T-helper 22 cell (primary cell): Measurements from ENCODE around the gene TSPAN32.
"Not testable (repeated sequence)": the region's sequence is repeated elsewhere in the genome, so short reads cannot be mapped to it uniquely, and the experiment has no call there.

Experiments
- DNase-seq: peaks from one replicate; pipeline ENCODE4 v3.0.0-alpha.2; 2020; ENCODE audit warnings: low read depth

TSPAN32 gene

DNA sequence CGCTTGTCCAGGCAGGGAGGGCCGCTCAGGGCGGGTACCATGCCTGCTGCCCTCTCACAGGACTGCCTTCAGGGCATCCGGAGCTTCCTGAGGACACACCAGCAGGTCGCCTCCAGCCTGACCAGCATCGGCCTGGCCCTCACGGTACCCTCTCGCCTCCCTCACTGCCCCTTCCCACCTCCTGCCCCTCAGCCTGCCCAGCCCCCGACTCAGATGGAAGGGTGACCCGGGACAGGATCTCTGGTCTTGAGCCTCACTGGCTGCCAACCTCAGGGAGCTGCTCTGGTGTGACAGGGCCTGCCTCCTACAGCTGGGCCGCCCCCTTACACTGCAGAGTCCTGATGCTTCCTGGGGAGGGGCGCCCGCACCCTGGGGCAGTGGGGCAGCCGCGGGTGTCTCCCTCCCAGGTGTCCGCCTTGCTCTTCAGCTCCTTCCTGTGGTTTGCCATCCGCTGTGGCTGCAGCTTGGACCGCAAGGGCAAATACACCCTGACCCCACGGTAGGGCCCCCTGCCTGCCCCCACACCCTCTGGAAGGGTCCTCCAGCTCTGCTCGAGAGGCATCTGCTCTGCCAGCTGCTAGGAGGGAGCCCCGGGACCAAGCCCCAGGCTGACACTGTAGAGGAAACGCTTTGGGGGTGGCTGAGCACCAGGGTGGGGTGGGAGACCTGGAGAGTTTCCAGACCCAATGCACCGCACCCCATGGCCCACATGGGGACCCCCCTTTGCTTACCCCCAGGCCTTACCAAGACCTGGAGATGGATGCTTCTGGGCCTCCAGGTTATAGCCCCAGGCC is 14.6 kb downstream of the TSPAN32 start:
- DNase-seq = no peak

DNA sequence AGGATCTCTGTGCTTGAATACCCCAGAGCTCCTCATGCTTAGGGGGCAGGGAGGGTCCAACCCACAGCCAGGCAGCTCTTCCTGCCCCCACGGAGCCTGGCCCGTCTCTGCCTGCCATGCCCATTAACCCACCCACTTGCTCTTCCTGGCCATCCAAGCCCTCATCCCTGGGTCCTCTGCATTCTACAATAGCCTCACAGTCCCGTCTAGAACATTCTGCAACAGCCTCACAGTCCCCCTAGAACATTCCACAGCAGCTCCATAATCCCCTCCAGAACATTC is 15.1 kb downstream of the TSPAN32 start:
- DNase-seq = no peak

DNA sequence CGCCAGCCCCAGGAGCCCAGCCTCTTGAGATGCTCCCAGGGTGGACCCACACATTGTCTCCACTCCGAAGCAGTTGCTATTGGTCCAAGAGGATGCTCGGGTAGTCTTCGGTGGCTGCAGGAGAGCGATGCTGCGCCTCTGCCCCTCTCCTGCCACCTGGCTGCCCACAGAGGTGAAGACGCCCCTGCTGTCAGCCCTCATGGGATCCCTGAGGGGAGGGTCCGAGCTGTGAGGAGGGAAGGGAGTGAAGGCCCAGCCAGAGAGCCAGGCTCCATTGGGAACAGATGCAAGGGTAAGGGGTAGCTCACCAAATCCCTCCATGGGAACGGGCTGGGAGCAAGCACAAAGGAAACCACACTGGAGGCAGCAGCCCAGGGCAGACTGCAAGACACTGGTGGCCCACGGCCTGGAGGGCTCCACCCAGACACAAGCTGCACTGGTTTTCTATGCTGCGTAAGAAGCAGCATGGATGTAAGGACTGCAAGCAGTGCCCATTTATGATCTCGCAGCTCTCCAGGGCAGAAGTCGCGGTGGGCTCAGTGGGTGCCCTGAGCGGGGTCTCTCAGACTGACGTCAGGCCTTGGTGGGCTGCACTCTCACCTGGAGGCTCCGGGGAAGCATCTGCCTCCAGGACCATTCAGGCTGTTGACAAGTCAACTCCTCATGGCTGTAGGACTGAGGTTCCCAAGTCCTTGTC is 15.7 kb downstream of the TSPAN32 start:
- no peak for DNase-seq

DNA sequence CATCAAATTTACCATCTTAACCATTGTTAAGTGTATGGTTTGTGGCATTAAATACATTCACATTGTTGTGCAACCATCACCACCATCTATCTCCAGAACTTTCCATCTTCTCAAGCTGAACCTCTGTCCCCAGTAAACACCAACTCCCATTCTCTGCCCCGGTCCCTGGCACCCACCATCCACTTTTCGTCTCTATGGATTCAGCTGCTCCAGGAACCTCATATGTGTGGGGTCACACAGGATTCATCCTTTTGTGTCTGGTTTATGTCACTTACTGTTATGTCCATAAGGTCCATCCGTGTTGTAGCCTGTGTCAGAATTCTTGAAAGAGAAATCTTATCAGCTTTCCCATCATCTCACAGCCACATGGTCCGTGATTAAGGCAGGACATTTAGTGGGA is 16.3 kb downstream of the TSPAN32 start:
- no peak for DNase-seq

DNA sequence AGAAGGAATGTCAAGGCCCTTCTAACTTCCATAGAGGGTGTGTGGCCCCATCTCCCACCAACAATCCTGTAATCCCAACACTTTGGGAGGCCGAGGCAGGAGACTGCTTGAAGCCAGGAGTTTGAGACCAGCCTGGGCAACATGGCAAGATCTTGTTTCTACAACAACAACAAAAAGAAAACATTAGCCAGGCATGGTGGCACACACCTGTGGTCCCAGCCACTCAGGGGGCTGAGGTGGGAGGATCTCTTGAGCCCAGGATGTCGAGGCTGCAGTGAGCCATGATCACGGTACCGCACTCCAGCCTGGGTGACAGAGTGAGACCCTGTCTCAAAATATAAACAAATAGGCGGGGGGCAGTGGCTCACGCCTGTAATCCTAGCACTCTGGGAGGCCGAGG is 16.9 kb downstream of the TSPAN32 start:
- DNase-seq = no peak

DNA sequence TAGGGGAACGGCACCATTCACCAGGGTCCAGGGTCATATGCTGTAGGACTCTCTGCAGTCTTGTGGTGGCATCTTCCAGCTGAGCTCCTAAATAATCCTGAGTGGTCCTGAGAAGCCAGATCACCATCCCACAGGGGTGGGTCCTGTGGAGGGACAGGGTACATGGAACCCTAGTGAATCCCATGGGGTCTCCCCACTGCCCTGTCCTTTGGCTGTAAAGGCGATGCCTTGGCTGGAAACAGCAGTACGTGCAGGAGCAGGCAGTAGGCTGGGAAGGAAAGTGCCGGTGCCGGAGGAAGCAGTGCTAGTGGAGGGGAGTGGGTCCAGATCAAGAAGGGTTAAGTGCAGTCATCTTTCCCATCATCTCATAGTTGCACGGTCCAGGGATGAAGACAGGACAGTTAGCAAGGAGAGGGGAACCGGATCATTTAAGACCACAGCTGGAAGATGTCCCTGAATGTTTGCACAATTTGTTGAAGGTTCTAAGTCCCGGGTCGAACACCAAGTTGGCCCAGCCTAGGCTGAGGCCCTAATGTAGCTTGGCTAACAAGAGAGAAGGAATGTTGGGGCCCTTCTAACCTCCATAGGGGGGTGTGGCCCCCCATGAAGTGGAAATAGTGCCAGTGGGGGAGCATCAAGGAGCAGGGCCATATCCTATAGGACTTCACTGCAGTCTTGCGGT is 18.1 kb downstream of the TSPAN32 start:
- no peak for DNase-seq

DNA sequence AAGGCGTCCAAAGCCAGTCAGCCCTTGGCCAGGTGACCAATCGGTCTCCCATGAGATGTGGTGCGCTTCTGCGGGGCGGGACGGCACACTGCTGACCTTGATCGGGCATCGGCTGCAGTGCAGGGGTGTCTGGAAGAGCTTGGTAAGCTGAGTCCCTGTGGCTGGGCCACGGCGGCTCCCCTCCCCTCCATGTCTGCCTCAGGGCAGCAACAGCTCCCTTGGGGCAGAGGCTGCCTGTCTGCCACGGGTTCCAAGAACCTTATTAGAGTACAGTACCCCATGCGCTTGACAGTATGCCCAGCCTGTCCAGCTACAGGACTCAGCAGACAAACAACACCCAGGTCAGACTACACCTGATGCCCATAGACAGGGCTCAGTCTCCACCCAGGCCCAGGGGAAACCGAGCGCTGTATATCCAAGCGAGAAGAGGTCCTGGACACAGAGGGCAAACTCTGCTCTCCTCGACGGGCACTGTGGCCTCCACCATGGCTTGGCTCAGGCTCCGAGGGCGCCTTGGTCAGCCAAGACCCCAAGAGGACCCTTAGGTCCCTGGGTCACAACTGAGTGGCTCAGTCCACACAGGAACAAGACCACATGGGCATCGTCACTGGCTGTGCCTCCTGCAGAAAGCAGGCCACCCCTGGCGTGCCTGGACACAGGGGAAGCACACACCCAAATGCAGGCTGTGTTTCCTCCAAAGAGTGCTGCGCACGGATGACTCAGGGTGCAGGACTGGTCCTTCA is 18.9 kb downstream of the TSPAN32 start:
- DNase-seq = no peak

DNA sequence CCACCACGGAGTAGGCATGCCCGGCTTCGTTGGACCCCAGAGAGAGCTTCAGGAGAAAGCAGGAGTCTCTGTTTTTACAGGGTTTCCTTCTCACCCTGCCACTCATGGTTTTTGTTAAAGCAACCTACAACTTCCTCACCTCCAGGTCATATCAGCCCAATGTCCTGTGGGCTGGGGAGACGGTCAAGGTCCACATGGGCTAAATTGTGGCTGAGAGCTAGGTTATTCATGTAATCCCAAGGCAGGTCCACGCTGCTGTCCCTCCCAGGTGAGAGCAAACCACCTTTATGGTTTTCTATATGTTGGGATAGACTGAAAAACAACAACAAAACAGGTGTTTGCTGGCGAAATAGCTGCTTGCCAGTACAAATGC is 19.5 kb downstream of the TSPAN32 start:
- no peak for DNase-seq

DNA sequence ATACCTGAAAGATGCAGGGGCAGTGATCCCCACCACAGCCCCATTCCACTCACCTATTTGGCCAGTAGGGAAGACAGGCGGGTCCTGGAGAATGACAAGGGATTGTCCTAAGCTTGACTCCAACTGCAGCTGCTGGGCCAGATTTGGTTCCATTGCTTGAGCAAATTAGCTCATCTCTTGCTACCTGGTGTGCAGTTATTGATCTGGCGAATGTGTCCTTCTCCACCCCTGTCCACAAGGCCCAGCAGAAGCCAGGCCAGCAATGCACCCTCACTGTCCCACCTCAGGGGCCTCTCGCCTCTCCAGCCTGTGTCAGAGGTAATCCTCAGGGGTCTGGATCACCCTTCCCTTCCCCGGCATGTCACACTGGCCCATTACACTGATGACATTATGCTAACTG is 23.3 kb downstream of the TSPAN32 start:
- no peak for DNase-seq

DNA sequence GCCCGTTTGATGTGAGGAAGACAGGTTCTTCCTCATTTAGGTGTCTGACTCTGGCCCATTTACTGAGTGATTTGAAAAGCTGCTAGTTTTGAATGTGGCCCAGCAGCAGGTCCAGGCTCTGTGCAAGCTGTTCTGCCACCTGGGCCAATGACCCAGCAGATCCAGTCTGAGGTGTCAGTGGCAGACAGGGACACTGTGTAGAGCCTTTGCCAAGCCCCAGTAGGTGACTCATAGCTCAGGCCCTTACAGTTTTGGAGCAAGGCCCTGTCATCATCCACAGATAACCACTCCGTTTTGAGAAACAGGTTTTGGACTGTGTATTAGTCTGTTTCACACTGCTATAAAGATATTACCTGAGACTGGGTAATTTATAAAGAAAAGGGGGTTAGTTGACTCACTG is 23.9 kb downstream of the TSPAN32 start:
- DNase-seq = no peak

DNA sequence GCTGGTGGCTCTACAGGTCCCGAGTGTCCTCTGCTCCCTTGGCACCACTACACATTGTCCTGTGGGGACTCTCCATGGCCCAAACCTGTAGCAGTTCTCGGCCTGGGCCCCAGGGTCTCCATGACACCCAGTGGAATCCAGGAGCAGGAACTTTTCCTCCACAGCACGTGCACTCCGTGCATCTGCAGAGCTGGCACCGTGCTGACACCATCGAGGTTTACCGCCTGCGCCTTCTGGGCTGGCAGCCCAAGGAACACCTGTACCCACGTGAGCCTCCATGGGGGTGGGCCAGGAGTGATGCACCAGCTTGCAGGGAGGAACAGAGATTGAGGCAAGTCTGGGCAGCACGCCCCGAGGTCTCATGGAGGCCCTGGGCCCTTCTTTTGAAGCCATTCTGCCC is 25.2 kb downstream of the TSPAN32 start:
- no peak for DNase-seq

DNA sequence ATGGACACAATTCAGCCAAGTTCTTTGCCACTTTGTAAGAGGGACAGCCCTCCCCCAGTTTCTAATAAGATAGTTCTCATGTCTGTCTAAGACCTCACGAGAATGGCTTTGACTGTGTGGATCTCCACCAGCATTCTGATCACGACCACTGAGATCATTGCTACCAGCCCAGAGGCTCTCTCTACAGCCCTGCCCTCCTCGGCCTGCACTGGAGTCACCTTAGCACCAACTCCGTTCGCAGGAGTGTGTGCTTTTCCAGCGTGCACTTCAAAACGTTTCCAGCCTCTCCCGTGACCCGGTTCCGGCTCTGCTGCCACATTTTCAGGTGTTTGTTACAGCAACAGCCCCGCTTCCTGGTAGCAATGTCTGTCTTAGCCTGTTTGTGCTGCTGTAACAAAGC is 26.2 kb downstream of the TSPAN32 start:
- no peak for DNase-seq

DNA sequence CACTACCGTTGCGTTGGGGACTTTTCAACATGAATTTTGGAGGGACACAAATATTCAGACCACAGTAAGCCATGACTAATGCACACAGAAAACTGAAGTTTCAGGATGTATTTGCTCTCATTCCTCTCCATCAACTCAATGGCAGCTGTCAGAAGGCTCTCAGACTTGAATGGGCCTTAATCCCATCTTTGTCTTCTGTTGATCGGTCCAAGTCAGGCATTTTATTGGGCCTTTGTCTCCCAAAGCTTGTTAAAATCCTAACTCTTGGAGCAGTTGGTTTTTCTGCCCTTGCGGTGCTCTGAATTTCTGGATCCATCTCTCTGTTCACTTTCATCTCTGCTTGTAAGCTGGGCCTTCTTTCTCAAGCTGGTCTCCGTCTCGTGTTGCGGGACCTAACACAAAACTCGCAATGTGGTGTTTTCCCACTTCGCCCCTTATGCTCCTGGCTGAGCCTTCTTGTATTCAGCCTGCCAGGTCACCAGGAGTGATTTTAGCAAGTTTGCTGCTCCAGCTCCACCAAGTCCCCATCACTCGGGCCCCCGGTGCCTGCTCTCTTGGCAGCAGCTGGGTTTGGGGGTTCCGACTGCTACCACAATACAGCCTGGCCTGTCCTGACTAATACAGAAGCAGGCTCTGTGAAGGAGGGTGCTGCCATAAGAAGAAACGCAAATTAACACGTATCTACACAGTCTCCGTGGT is 27.0 kb downstream of the TSPAN32 start:
- no peak for DNase-seq

DNA sequence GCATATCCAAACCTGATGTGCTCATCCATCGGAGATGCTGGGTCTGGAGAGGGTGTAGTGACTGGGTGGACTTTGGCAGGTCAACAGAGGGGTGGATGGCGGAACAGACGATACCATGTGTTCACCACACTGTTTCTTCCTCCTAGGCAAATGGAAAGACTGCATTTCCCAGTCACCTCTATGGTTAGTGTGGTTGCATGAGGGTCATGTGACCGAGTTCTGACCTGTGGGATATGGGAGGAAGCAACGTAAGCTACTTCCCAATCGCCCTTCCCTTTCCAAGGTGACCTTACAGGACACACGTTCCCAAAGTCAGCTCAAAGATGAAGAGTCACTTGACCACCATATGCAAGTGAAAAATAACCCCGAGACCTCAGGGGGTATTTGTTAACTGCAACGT is 27.7 kb downstream of the TSPAN32 start:
- DNase-seq = no peak

DNA sequence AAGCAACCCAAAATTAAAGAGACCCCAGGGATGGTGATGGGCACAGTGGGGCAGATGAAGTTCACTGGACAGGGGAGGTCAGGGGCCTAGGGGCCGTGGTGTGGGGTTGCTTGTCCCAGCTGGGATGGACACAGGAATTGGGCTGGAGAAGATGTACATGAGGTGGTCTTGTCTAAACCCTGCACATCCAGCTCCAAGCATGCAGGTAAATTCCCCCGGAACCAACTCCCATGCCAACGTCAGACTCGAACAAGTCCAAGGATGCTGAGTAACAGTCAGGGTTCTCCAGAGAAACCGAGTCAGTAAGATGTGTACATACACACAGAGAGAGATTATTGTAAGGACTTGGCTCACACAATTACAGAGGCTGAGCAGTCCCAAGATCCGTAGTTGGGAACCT is 28.9 kb downstream of the TSPAN32 start:
- no peak for DNase-seq

DNA sequence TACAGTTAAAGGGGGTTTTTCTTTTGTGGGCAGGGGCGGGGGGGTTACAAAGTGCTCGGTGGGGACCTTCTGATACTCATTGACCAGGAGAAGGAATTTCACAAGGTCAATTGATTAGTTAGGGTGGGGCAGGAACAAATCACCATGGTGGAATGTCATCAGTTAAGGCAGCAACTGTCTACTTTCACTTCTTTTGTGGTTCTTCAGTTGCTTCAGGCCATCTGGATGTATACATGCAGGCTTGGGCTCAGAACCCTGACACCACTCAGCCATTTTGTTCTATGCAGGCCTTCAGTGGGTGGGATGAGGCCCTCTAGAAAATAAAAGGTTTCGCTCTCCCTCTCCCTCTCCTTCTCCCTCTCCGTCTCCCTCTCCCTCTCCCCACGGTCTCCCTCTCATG is 29.6 kb downstream of the TSPAN32 start:
- no peak for DNase-seq

DNA sequence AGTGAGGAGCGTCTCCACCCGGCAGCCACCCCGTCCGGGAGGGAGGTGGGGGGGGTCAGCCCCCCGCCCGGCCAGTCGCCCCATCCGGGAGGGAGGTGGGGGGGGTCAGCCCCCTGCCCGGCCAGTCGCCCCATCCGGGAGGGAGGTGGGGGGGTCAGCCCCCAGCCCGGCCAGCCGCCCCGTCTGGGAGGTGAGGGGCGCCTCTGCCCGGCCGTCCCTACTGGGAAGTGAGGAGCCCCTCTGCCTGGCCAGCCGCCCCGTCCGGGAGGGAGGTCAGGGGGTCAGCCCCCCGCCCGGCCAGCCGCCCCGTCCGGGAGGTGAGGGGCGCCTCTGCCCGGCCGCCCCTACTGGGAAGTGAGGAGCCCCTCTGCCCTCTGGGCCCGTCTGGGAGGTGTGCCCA is 30.8 kb downstream of the TSPAN32 start:
- not testable (repeated sequence) for DNase-seq

DNA sequence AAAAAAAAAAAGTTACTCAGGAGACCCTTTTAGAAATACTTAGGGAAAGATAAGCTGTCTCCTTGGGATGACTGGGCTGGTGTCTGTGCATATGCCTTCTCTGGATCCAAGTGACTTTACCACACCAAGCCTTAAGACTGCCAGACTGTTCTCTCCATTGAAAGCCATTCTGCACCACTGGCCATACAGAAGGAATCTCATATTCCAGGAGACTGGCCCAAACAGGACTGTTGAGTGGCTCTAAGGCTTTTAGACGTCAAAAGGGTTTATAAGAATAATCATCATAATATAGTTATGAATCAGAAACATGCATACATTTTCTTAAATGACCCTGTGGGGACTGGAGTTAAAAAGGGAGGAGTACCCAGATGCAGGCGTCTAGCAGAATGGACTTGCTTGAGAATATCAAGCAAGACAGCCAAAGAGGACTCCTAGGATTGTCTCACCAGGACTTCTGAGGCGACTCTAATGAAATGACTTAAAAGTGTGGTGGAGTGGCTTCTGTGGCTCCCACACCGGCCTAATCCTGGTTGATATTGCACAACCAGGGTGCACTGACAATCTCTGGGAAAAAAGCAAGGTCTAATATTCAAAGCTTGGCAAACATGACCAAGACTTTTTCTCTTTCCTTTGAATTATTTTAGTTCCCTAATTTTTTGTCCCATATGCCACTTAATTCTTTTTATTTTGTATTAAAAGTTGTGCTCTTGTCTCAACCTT is 31.8 kb downstream of the TSPAN32 start:
- not testable (repeated sequence) for DNase-seq

DNA sequence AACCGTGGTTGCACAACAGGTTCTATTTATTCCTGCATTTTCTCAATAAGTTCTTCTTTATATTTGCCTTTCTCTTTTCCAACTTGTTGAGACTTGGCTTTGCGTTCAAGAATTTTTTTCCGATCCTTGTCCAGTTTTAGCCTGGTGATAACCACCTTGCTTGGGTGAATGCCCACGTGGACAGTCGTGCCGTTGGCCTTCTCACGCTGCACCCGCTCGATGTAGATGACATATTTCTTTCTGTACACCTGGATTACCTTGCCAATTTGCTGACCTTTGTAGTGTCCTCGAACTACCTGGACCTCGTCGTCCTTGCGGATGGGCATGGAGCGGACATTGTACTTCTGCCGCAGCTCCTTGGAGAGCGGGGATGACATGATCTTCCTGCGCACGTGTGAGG is 33.5 kb downstream of the TSPAN32 start:
- DNase-seq = not testable (repeated sequence)

DNA sequence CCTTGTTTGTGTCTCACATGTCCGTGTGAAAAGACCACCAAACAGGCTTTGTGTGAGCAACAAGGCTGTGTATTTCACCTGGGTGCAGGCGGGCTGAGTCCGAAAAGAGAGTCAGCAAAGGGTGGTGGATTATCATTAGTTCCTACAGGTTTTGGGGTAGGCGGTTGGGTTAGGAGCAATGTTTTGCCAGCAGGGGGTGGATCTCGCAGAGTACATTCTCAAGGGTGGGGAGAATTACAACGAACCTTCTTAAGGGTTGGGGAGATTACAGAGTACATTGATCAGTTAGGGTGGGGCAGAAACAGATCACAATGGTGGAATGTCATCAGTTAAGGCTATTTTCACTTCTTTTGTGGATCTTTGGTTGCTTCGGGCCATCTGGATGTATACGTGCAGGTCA is 36.9 kb downstream of the TSPAN32 start:
- not testable (repeated sequence) for DNase-seq

DNA sequence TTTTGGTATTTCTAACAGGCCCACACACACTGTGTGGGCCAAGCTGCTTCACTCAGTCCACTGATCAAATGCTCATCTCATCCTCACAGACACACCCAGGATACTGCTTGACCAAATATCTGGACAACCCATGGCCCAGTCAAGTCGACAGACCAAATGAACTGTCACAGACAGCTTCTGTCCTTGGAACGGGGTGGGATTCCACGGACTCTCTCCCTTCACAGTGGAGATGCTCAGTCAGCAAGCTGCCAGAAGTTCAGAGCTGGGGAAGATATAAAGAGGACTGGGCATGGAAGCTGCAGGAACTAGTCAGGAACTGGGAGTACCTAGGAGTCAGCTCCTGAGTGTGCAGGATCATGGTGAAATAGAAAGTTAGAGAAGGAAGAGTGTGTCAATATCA is 40.7 kb downstream of the TSPAN32 start:
- DNase-seq = no peak

DNA sequence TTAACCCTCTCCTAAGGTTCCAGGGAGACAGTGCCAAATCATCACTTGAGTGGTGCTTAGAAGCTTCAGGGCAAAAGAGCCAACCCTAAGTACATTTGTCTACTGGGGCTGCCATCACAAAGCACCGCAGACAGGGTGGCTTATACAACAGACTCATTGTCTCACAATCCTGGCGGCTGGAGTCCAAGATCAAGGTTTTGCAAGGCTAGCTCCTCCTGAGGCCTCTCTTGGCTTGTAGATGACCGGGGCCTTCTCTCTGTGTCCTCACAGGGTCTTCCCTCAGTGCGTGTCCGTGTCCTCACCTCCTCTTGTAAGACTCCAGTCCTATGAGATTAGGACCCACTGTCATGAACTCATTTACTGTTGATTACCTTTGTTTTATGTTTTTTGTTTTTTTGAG is 41.2 kb downstream of the TSPAN32 start:
- DNase-seq = no peak
